Measurements from ENCODE around the gene LIMA1. TPM values are rescaled to one million over a fixed set of nuclear protein-coding genes. Genes with fewer than 3 reads are reported as not detected.

LIMA1 gene
- total RNA-seq, 1 donor, result 4.4 TPM

GRCh38 chr12:50246197-50246865 is 37.0 kb downstream of the LIMA1 start:
- H3K9me3 ChIP-seq (ENCODE audit: low read depth, low read length), result no peaks in the 10 kb centered on the region
- H3K27me3 ChIP-seq (ENCODE audit: insufficient read depth, low read length), result no peaks in the 10 kb centered on the region

GRCh38 chr12:50243507-50243906 is 39.8 kb downstream of the LIMA1 start:
- Histone ChIP-seq H3K9me3 (ENCODE audit: low read depth, low read length) (no peaks in the 10 kb centered on the region), H3K4me1 (ENCODE audit: insufficient read depth, low read length) (no peaks in the 10 kb centered on the region), H3K27me3 (ENCODE audit: insufficient read depth, low read length) (no peaks in the 10 kb centered on the region), H3K4me3 (ENCODE audit: low read length) (no peak overlapping the region)

More at GRCh38 chr12:50246197-50246865, 37.0 kb downstream of the LIMA1 start:
- Histone ChIP-seq H3K4me3 (ENCODE audit: low read length) (no peak overlapping the region), H3K4me1 (ENCODE audit: insufficient read depth, low read length) (no peaks in the 10 kb centered on the region)

GRCh38 chr12:50242751-50243191 is 40.5 kb downstream of the LIMA1 start:
- no peaks in the 10 kb centered on the region for H3K27me3 ChIP-seq (ENCODE audit: insufficient read depth, low read length)
- no peaks in the 10 kb centered on the region for H3K9me3 ChIP-seq (ENCODE audit: low read depth, low read length)
- H3K4me3 ChIP-seq (ENCODE audit: low read length), result no peak overlapping the region
- H3K4me1 ChIP-seq (ENCODE audit: insufficient read depth, low read length), result no peaks in the 10 kb centered on the region

- Histone ChIP-seq H3K9me3 (ENCODE audit: low read depth, low read length) (no peaks in the 10 kb centered on the region), H3K27me3 (ENCODE audit: insufficient read depth, low read length) (no peaks in the 10 kb centered on the region), H3K4me3 (ENCODE audit: low read length) (no peak overlapping the region), H3K4me1 (ENCODE audit: insufficient read depth, low read length) (no peaks in the 10 kb centered on the region)
These were observed 42.1 kb downstream of the LIMA1 start for GRCh38 chr12:50241178-50241577.

- H3K4me1 ChIP-seq (ENCODE audit: insufficient read depth, low read length), result no peaks in the 10 kb centered on the region
- H3K4me3 ChIP-seq (ENCODE audit: low read length), result no peak overlapping the region
- no peaks in the 10 kb centered on the region for H3K27me3 ChIP-seq (ENCODE audit: insufficient read depth, low read length)
- no peaks in the 10 kb centered on the region for H3K9me3 ChIP-seq (ENCODE audit: low read depth, low read length)
These were observed 42.6 kb downstream of the LIMA1 start for GRCh38 chr12:50240792-50241114.

- Histone ChIP-seq H3K9me3 (ENCODE audit: low read depth, low read length) (no peaks in the 10 kb centered on the region), H3K4me1 (ENCODE audit: insufficient read depth, low read length) (no peaks in the 10 kb centered on the region), H3K4me3 (ENCODE audit: low read length) (no peak overlapping the region), H3K27me3 (ENCODE audit: insufficient read depth, low read length) (no peaks in the 10 kb centered on the region)
These were observed 43.1 kb downstream of the LIMA1 start for GRCh38 chr12:50240096-50240791.

GRCh38 chr12:50239355-50239891 is 43.9 kb downstream of the LIMA1 start:
- H3K4me1 ChIP-seq (ENCODE audit: insufficient read depth, low read length), result no peaks in the 10 kb centered on the region
- no peak overlapping the region for H3K4me3 ChIP-seq (ENCODE audit: low read length)
- H3K27me3 ChIP-seq (ENCODE audit: insufficient read depth, low read length), result no peaks in the 10 kb centered on the region

GRCh38 chr12:50234347-50234746 is 49.0 kb downstream of the LIMA1 start:
- Histone ChIP-seq H3K9me3 (ENCODE audit: low read depth, low read length) (no peaks in the 10 kb centered on the region), H3K4me3 (ENCODE audit: low read length) (no peak overlapping the region), H3K27me3 (ENCODE audit: insufficient read depth, low read length) (no peaks in the 10 kb centered on the region), H3K4me1 (ENCODE audit: insufficient read depth, low read length) (no peaks in the 10 kb centered on the region)

More at GRCh38 chr12:50239355-50239891, 43.9 kb downstream of the LIMA1 start:
- no peaks in the 10 kb centered on the region for H3K9me3 ChIP-seq (ENCODE audit: low read depth, low read length)

GRCh38 chr12:50232771-50233209 is 50.5 kb downstream of the LIMA1 start:
- Histone ChIP-seq H3K27me3 (ENCODE audit: insufficient read depth, low read length) (no peaks in the 10 kb centered on the region), H3K4me1 (ENCODE audit: insufficient read depth, low read length) (no peaks in the 10 kb centered on the region), H3K9me3 (ENCODE audit: low read depth, low read length) (no peaks in the 10 kb centered on the region), H3K4me3 (ENCODE audit: low read length) (no peak overlapping the region)

GRCh38 chr12:50232206-50232605 is 51.1 kb downstream of the LIMA1 start:
- Histone ChIP-seq H3K9me3 (ENCODE audit: low read depth, low read length) (no peaks in the 10 kb centered on the region), H3K4me1 (ENCODE audit: insufficient read depth, low read length) (no peaks in the 10 kb centered on the region), H3K27me3 (ENCODE audit: insufficient read depth, low read length) (no peaks in the 10 kb centered on the region), H3K4me3 (ENCODE audit: low read length) (no peak overlapping the region)

GRCh38 chr12:50231346-50231745 is 52.0 kb downstream of the LIMA1 start:
- Histone ChIP-seq H3K27me3 (ENCODE audit: insufficient read depth, low read length) (no peaks in the 10 kb centered on the region), H3K4me3 (ENCODE audit: low read length) (no peak overlapping the region), H3K9me3 (ENCODE audit: low read depth, low read length) (no peaks in the 10 kb centered on the region)

GRCh38 chr12:50230217-50230616 is 53.1 kb downstream of the LIMA1 start:
- H3K9me3 ChIP-seq (ENCODE audit: low read depth, low read length), result no peaks in the 10 kb centered on the region
- no peaks in the 10 kb centered on the region for H3K4me1 ChIP-seq (ENCODE audit: insufficient read depth, low read length)
- H3K27me3 ChIP-seq (ENCODE audit: insufficient read depth, low read length), result no peaks in the 10 kb centered on the region
- H3K4me3 ChIP-seq (ENCODE audit: low read length), result no peak overlapping the region

More at GRCh38 chr12:50231346-50231745, 52.0 kb downstream of the LIMA1 start:
- H3K4me1 ChIP-seq (ENCODE audit: insufficient read depth, low read length), result no peaks in the 10 kb centered on the region

- no peaks in the 10 kb centered on the region for H3K27me3 ChIP-seq (ENCODE audit: insufficient read depth, low read length)
- H3K4me1 ChIP-seq (ENCODE audit: insufficient read depth, low read length), result peaks cover 51% of the 10 kb centered on the region
- H3K4me3 ChIP-seq (ENCODE audit: low read length), result no peak overlapping the region
- no peaks in the 10 kb centered on the region for H3K9me3 ChIP-seq (ENCODE audit: low read depth, low read length)
These were observed 59.2 kb downstream of the LIMA1 start for GRCh38 chr12:50224026-50224692.

GRCh38 chr12:50222275-50222783 is 61.0 kb downstream of the LIMA1 start:
- H3K4me3 ChIP-seq (ENCODE audit: low read length), result peak overlapping the region; percentile 52
- no peaks in the 10 kb centered on the region for H3K9me3 ChIP-seq (ENCODE audit: low read depth, low read length)
- peaks cover 51% of the 10 kb centered on the region for H3K4me1 ChIP-seq (ENCODE audit: insufficient read depth, low read length)
- no peaks in the 10 kb centered on the region for H3K27me3 ChIP-seq (ENCODE audit: insufficient read depth, low read length)
